ENCODE data around the gene HOXA4.

HOXA4 gene

GRCh38 chr7:27130540-27131389 lies at the start of gene HOXA4:
Gene HOXA4 (minus strand): TSS chr7:27130757. CDS start chr7:27130733, 24 bp downstream.
- peak; percentile 74 for DNase-seq

- DNase-seq, result no peak
Measured at GRCh38 chr7:27179503-27180430, 49.2 kb upstream of the HOXA4 start.

DNA sequence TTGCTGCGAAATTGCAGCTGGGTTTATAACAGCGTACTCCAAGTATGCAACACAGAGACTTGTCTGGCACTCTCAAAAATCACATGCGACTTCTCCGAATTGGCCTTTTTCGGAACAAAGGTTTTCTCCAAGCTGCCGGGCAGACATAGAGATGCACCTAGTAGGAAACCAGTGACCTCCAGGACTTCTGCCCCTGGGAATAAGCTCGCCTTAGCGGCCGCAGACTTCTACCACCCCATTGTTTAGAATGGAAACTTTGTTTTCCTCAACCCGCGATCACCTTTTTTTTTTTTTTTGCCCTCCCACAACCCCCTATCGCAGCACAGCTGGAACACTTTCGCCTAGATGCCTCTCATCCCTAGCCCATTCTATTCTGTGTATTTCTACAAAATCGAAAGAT lies 48.5 kb upstream of the HOXA4 start:
- no peak for DNase-seq

- DNase-seq, result no peak
Measured at GRCh38 chr7:27178366-27178765, 47.8 kb upstream of the HOXA4 start.

DNA sequence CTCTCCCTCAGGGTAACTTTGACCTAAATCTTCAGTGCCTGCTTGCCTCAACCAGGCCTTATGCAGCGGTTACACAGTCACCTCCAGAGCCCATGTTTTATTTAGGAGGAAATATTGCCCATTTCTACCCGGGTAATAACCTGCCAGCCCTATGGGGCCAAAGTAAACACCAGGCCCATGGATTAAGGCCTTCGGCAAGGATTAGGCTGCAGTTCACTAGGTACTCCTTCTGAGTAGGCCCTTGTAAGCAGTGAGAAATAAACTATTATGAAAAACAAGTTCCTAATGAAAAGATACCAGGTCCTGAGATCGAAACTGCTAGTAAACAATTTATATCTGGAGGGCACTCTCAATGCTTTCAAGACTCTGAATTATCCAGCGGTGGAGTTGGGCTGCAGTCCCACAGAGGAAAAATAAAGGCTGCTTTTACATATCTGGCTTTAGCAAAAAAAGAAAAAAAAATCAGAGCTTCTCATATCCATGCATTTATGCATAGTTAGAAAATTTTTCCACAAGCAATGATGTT lies 47.3 kb upstream of the HOXA4 start:
- DNase-seq, result no peak

- DNase-seq, result no peak
Measured at GRCh38 chr7:27176962-27177794, 46.6 kb upstream of the HOXA4 start.

DNA sequence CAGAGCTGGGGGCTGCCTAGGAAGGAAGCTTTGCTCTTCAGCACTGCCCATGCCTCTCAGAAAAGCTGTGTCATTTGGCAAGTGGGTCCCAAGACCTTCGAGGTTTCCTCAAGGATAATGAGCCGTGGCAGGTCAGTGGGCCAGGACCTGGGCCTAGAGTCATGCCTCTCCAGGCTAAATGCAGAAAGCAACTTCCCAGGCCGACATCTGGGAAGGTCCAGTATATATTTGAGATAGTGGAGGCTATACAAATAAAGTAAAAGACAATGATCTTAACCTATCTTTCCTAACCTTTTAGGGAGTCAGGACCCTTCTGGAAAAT lies 45.9 kb upstream of the HOXA4 start:
- DNase-seq, result no peak

GRCh38 chr7:27175626-27176523 lies 45.3 kb upstream of the HOXA4 start:
- no peak for DNase-seq

- DNase-seq, result no peak
Measured at GRCh38 chr7:27174874-27175625, 44.5 kb upstream of the HOXA4 start.

- peak; percentile 25 for DNase-seq
Measured at GRCh38 chr7:27173956-27174873, 43.7 kb upstream of the HOXA4 start, which contains the start of gene HOXA10. Gene HOXA10 (minus strand): TSS chr7:27174320. CDS start chr7:27174306, 14 bp downstream.

DNA sequence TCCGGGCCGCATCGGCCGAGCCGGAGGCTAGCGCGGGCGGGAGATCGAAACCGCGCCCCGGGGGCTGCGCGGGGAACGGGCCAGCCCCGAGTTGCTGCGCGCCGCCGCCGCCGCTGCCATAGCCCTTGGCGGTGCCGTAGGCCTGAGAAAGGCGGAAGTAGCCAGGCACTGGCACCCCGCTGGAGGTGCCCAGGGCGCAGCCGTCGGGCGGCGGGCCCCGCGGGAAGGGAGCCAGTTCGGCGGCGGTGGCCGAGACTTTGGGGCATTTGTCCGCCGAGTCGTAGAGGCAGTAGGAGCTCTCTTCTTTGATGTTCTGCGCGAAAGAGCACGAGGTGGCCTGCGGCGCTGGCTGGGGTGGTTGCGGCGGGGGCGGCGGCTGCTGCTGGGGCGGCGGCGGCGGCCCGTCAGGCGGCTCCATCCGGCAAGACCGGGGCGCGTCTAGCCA lies 43.0 kb upstream of the HOXA4 start:
- DNase-seq, result no peak

DNA sequence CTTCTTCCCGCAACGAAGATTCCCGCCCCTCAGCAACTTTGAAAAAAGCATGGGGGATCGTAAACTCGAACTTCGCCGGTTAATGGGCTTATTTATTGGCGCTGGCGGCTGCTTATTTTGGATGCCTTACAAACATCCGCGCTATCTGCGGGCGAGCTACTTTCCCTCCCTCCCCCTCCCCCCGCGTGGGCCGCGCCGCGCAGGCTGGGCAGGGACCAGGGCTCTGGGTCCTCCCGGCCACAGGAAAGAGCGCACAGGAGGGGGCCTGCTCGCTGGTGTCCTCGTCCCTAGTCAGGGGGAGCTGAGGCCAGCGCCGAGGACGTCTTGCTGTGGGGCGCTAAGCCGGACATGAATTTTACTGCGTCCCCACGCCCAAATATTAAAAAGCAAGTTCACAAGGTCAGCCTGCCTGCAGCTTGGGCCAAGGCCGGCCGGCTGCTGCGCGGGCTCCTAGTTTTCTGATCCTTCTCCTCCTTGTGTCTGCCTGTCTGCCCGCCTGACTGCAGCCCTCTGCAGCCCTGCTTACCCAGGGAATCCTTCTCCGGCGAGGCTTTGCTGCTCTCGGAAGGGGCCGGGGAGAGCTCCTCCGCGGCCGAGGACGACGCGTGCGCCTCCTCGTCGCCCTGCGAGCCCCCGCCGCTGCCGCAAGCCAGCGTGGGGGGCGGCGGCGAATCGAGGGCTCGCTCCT lies 42.4 kb upstream of the HOXA4 start:
- peak; percentile 12 for DNase-seq

DNA sequence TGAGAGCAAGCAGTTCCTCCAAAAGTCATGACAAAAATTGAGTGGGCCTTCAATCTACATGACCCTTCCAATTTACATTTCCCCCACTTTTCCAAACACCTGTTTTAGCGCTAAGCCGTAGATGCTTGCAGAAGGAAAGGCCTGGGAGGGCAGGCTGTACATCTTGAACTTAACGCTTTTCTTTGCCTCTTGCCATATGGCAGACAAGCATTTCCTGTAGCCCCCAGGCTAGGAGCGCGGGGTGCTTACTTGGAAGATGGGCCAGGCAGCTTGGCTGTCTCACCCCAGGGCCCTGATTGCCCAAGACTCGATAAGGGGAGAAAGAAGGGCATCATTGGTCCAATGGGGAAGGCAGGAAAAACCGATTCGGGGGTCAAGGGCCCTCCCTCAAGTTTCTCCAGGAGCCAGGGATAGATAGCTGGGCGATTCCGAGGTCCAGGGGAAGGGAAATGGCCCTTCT lies 41.8 kb upstream of the HOXA4 start:
- no peak for DNase-seq

DNA sequence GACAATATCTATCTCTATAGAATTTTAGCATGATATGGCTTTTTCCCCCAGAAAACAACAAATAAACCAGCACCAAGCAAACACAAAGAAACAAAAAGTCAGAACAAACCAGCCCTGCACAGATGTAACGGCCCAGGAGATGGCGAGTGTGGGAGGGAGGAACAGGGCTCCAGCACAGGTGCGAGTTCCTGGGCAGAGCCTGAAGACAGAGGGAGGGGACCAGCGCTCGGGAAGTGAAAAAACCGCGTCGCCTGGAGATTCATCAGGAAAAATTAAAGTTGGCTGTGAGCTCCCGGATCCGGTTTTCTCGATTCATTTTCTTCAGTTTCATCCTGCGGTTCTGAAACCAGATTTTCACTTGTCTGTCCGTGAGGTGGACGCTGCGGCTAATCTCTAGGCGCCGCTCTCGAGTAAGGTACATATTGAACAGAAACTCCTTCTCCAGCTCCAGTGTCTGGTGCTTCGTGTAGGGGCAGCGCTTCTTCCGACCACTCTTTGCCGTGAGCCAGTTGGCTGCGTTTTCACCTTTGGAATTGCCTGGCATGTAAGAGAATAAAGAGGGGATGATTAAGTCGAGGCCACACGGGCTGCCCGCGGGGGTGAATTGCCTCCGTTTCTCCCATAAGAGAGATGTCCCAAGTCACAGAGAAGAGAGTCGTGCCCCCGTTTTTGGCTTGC lies 41.2 kb upstream of the HOXA4 start:
- peak; percentile 34 for DNase-seq

DNA sequence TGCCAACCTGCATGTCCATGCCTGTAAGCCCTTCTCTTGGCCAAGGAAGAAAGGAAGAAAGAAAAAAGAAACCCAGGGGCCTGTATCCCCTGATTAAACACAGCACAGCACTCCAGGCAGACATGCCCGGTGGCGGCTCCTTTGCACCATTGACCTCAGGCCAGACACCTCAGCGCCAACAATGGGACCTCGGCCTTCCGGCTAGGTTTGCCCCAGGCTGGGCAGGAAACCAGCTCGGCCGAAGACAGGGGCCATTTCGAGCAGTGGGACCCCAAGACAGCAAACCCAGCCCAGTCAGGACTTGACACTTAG lies 40.7 kb upstream of the HOXA4 start:
- DNase-seq, result no peak

GRCh38 chr7:27170426-27171324 lies 40.1 kb upstream of the HOXA4 start:
- DNase-seq, result no peak
